Upper lobe of left lung (tissue), 4 donors: Measurements from ENCODE around the gene CHST14.

Experiments used
- CTCF ChIP-seq, 6 experiments: fragments of 450-650 bp in 4 of 6; fragments of 200-600 bp in 2 of 6; sonication (generic) in 2 of 6; IDR thresholded peaks; one replicate each; pipeline ENCODE4 v1.5.1; 2016 to 2019; ENCODE audit warnings: antibody characterized with exemption in 6 of 6
- POLR2A ChIP-seq, 4 donors: fragments of 450-650 bp; IDR thresholded peaks; one replicate each; pipeline ENCODE4 v1.5.1; 2016 to 2017; ENCODE audit warnings: antibody characterized with exemption in 4 of 4, mild to moderate bottlenecking in 2 of 4

- TF ChIP-seq CTCF (IDR thresholded peaks at IDR 0.05) (no peak), POLR2A (IDR thresholded peaks at IDR 0.05) (no peak)
Observed at GRCh38 chr15:40429068-40429710, 41.6 kb upstream of the CHST14 start.
